H1 (cell line): Measurements from ENCODE around the gene AREG. TPM values are rescaled to one million over a fixed set of nuclear protein-coding genes. Genes with fewer than 3 reads are reported as not detected.

Experiments used
- CHD7 ChIP-seq: fragments of 300-600 bp; sonication (generic); IDR thresholded peaks from 2 replicates; pipeline ENCODE4 v1.7.1; 2012; ENCODE audit warnings: low read length, moderate library complexity, mild to moderate bottlenecking, inconsistent platforms; ENCODE audit not compliant: insufficient replicate concordance
- CREB1 ChIP-seq: IDR thresholded peaks from 2 replicates; pipeline ENCODE4 v1.6.1; 2012; ENCODE audit warnings: inconsistent platforms
- GABPA ChIP-seq: IDR thresholded peaks from 2 replicates; pipeline ENCODE4 v1.6.1; 2011; ENCODE audit warnings: mild to moderate bottlenecking, low read length, moderate library complexity, borderline replicate concordance; ENCODE audit not compliant: insufficient read depth
- SP2 ChIP-seq: IDR thresholded peaks from 2 replicates; pipeline ENCODE4 v1.6.1; 2012; ENCODE audit warnings: mild to moderate bottlenecking, low read length, inconsistent platforms
- polyA plus RNA-seq, 7 experiments: library from polyadenylated mRNA; depleted of rRNA in 3 of 7; stranded (reverse) in 5 of 7; unstranded in 2 of 7; fragments of >200 nt in 5 of 7; fragments of 200-250 nt in 2 of 7; gene quantifications; 1 replicate in 5 of 7; 2 replicates in 1 of 7; 4 replicates in 1 of 7; pipeline versions ENCODE4 v1.2.1 to v1.2.3, GENCODE V29; 2011 to 2013; ENCODE audit warnings: missing spikeins in 2 of 7, mixed read lengths in 2 of 7
- total RNA-seq: library from RNA; stranded (reverse); fragmentation: NEBNext Ultra II Directional; extraction: Animal tissue kit (Norgen Biotek cat#: 25700); gene quantifications from 2 replicates; pipeline ENCODE4 v1.2.1, GENCODE V29; 2021

AREG gene
- total and polyA plus RNA-seq, 2 of the 8 experiments (the other 6 are each of a cell fraction or from before 2014, with no cell fraction given): not detected

- no peak for TF ChIP-seq CHD7
- TF ChIP-seq GABPA: no peak
- TF ChIP-seq CREB1: no peak
- TF ChIP-seq SP2: no peak
Measured at GRCh38 chr4:74400395-74400794, 44.5 kb upstream of the AREG start (continued).
